Coronary artery (tissue), 2 donors: ENCODE measurements around the gene TIMM10B.
A peak's percentile ranks its signal among the peaks of the same experiment; 100 is the strongest.

Source experiments
- DNase-seq: peaks from one replicate; pipeline ENCODE4 v3.0.0-alpha.2; 2017; ENCODE audit warnings: low spot score
- H3K27ac ChIP-seq, 2 donors: fragments of 200-600 bp; sonication (generic); one replicate each; pipeline ENCODE4 v1.5.1; 2016 to 2019
- H3K4me3 ChIP-seq: fragments of 200-600 bp; sonication (generic); 2 replicates; pipeline ENCODE4 v1.5.1; 2016; ENCODE audit warnings: mild to moderate bottlenecking, moderate library complexity
- CTCF ChIP-seq: fragments of 200-600 bp; sonication (generic); IDR thresholded peaks from one replicate; pipeline ENCODE4 v1.5.1; 2019; ENCODE audit warnings: antibody characterized with exemption

TIMM10B gene

GRCh38 chr11:6440906-6441358, 40.4 kb upstream of the TIMM10B start, which contains the start of gene HPX:
HPX (minus strand) TSS chr11:6440987; CDS start chr11:6440963, 24 bp downstream.
- peak within 1 kb of the TSS in 1 of 2 donors; percentile 31 for H3K27ac ChIP-seq
- no peak within 1 kb of the TSS for H3K4me3 ChIP-seq
- no peak for TF ChIP-seq CTCF
- DNase-seq, result no peak

DNA sequence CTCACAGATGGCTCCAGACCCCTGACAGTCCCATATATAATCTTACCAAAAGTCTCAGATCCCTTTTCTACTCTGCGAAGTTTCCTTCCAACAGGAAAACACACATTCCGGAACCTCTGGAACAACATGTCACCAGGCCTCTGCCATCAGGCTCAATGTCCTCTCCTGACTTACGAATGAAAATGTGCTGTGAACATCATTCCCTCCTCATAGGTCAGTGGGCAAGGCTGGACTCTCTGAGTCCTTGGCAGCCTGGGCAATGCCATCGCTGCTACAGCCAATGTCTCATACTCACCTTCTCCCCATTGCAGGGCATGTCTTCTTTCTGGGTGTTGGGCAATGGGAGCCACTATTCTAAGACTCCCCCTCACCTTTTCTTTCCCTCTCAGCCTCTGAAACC, 38.9 kb upstream of the TIMM10B start:
- no peak overlapping the region for H3K4me3 ChIP-seq
- peak overlapping the region; percentile 23 to 54 for H3K27ac ChIP-seq
- DNase-seq, result no peak
- TF ChIP-seq CTCF, result no peak

- peak; percentile 47 for TF ChIP-seq CTCF
- Histone ChIP-seq H3K4me3 (no peak overlapping the region), H3K27ac (no peak overlapping the region)
- DNase-seq, result no peak
These were observed 37.9 kb upstream of the TIMM10B start for GRCh38 chr11:6443269-6444003.

GRCh38 chr11:6448574-6448973, 32.7 kb upstream of the TIMM10B start:
- no peak for DNase-seq
- H3K27ac ChIP-seq, result no peak overlapping the region
- no peak for TF ChIP-seq CTCF
- H3K4me3 ChIP-seq, result no peak overlapping the region

GRCh38 chr11:6452219-6452618, 29.1 kb upstream of the TIMM10B start:
- H3K27ac ChIP-seq, result peak overlapping the region in 1 of 2 donors; percentile 64
- DNase-seq, result no peak
- TF ChIP-seq CTCF, result no peak
- H3K4me3 ChIP-seq, result no peak overlapping the region

- no peak overlapping the region for H3K27ac ChIP-seq
- DNase-seq, result no peak
- no peak overlapping the region for H3K4me3 ChIP-seq
- no peak for TF ChIP-seq CTCF
These were observed 28.1 kb upstream of the TIMM10B start for GRCh38 chr11:6453152-6453551.

DNA sequence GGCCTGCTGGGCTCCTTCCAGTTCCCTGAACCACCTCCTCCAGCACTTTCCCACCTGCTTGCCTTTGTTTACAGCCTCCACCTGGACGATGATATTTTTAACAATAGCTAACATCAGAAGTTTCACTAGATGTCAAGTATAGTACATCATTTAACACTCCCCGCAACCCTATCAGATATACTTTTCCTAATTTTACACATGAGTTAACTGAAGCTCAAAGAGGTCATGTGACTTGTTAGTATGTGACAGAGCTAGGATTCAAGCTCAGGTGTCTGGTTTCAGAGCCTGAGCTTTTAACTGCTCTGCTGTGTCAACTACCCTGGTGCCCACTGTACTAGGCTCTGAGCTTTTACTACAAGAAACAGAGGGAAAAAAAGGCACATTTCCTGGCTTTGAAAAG, 26.2 kb upstream of the TIMM10B start:
- DNase-seq, result no peak
- no peak for TF ChIP-seq CTCF
- Histone ChIP-seq H3K27ac (no peak overlapping the region), H3K4me3 (no peak overlapping the region)
